IMR-90 (cell line): ENCODE measurements around the gene ASPRV1. TPM values are rescaled to one million over a fixed set of nuclear protein-coding genes. Genes with fewer than 3 reads are reported as not detected.

ENCODE experiments used
- ATAC-seq: fragments of 200-7000 bp; cut with Tn5 transposase; 2 replicates; pipeline ENCODE4 v1.9.1; 2020; ENCODE audit warnings: low read depth, mild to moderate bottlenecking, moderate library complexity
- BruUV-seq: library from RNA; stranded (reverse); fragments of 400-500 nt; replicated peaks from 2 replicates; lab custom pipeline; 2021; lab: Mats Ljungman, UMichigan
- CTCF ChIA-PET: fragments of 300-600 bp; formaldehyde crosslinking; extraction: SDS; loops from one replicate; lab custom pipeline; 2021; ENCODE audit warnings: antibody characterized with exemption; lab: Yijun Ruan, JAX
- POLR2A ChIA-PET: fragments of 300-600 bp; sonication (Branson Sonifier 250); formaldehyde crosslinking; loops from one replicate; lab custom pipeline; 2022; ENCODE audit warnings: antibody characterized with exemption; ENCODE audit not compliant: unreplicated experiment; lab: Charles Lee
- DNase-seq: peaks from one replicate; pipeline ENCODE4 v3.0.0; 2013
- H2AFZ ChIP-seq: replicated peaks from 2 replicates; pipeline ENCODE3; 2013; ENCODE audit warnings: low read length, mild to moderate bottlenecking; ENCODE audit not compliant: poor library complexity
- H2AK5ac ChIP-seq: 2 replicates; pipeline ENCODE4 v1.6.1; 2013; ENCODE audit warnings: low read depth, low read length, inconsistent platforms
- H2AK9ac ChIP-seq: replicated peaks from 2 replicates; pipeline ENCODE3; 2013; ENCODE audit warnings: mild to moderate bottlenecking, low read depth, low read length, moderate library complexity; ENCODE audit not compliant: poor library complexity
- H2BK120ac ChIP-seq: 2 replicates; pipeline ENCODE4 v1.6.1; 2013; ENCODE audit warnings: low read depth, low read length, inconsistent platforms
- H2BK15ac ChIP-seq: 3 replicates; pipeline ENCODE4 v1.6.1; 2013; ENCODE audit warnings: low read depth, low read length, inconsistent platforms
- H2BK20ac ChIP-seq: 2 replicates; pipeline ENCODE4 v1.6.1; 2013; ENCODE audit warnings: low read depth, mild to moderate bottlenecking, inconsistent platforms, low read length, moderate library complexity
- H2BK5ac ChIP-seq: 2 replicates; pipeline ENCODE4 v1.6.1; 2013; ENCODE audit warnings: mild to moderate bottlenecking, low read depth, low read length, inconsistent platforms; ENCODE audit not compliant: poor library complexity, severe bottlenecking
- H3K14ac ChIP-seq: replicated peaks from 2 replicates; pipeline ENCODE4 v1.6.1; 2013; ENCODE audit warnings: low read depth, low read length, inconsistent platforms
- H3K18ac ChIP-seq: 2 replicates; pipeline ENCODE4 v1.6.1; 2013; ENCODE audit warnings: low read depth, low read length, control low read depth
- H3K23ac ChIP-seq: 2 replicates; pipeline ENCODE4 v1.6.1; 2013; ENCODE audit warnings: low read depth, low read length, inconsistent platforms
- H3K27ac ChIP-seq: 2 replicates; pipeline ENCODE4 v1.5.1; 2013; ENCODE audit warnings: mild to moderate bottlenecking, control low read depth, low read length; ENCODE audit not compliant: insufficient read depth
- H3K27me3 ChIP-seq: 2 replicates; pipeline ENCODE4 v1.6.1; 2013; ENCODE audit warnings: low read length; ENCODE audit not compliant: control insufficient read depth, insufficient read depth
- H3K36me3 ChIP-seq: 2 replicates; pipeline ENCODE4 v1.6.1; 2013; ENCODE audit warnings: low read length, mixed read lengths; ENCODE audit not compliant: control insufficient read depth, insufficient read depth
- H3K4ac ChIP-seq: 2 replicates; pipeline ENCODE4 v1.6.1; 2013; ENCODE audit warnings: low read depth, low read length, inconsistent platforms
- H3K4me1 ChIP-seq: 2 replicates; pipeline ENCODE4 v1.6.1; 2013; ENCODE audit warnings: low read length, mixed read lengths; ENCODE audit not compliant: control insufficient read depth, insufficient read depth
- H3K4me2 ChIP-seq: 2 replicates; pipeline ENCODE4 v1.6.1; 2013; ENCODE audit warnings: low read depth, mild to moderate bottlenecking, control low read depth, low read length, moderate library complexity
- H3K4me3 ChIP-seq: 2 replicates; pipeline ENCODE4 v1.5.1; 2013; ENCODE audit warnings: low read depth, mild to moderate bottlenecking, control low read depth, low read length, moderate library complexity; ENCODE audit not compliant: insufficient read depth
- H3K56ac ChIP-seq: 2 replicates; pipeline ENCODE4 v1.6.1; 2013; ENCODE audit warnings: low read length, inconsistent platforms; ENCODE audit not compliant: insufficient read depth; ENCODE audit errors: extremely low read depth
- H3K79me1 ChIP-seq, 2 experiments: 2 replicates each; pipeline ENCODE4 v1.6.1; 2013; ENCODE audit warnings: low read length in 2 of 2, inconsistent platforms in 1 of 2, low read depth in 1 of 2
- H3K9ac ChIP-seq: 2 replicates; pipeline ENCODE4 v1.6.1; 2013; ENCODE audit warnings: low read depth, low read length, control low read depth
- H3K9me1 ChIP-seq: 2 replicates; pipeline ENCODE4 v1.6.1; 2013; ENCODE audit warnings: low read length, inconsistent platforms; ENCODE audit not compliant: insufficient read depth
- H3K9me3 ChIP-seq: 2 replicates; pipeline ENCODE4 v1.6.1; 2013; ENCODE audit warnings: low read length; ENCODE audit not compliant: control insufficient read depth, insufficient read depth
- H4K20me1 ChIP-seq: 2 replicates; pipeline ENCODE4 v1.6.1; 2013; ENCODE audit warnings: low read length, inconsistent platforms; ENCODE audit not compliant: insufficient read depth
- H4K5ac ChIP-seq: 2 replicates; pipeline ENCODE4 v1.6.1; 2013; ENCODE audit warnings: mild to moderate bottlenecking, low read depth, low read length, control low read depth
- H4K8ac ChIP-seq, 2 experiments: 2 replicates each; pipeline ENCODE4 v1.6.1; 2013; ENCODE audit warnings: low read depth in 2 of 2, low read length in 2 of 2, control low read depth in 1 of 2, inconsistent platforms in 1 of 2
- H4K91ac ChIP-seq: 2 replicates; pipeline ENCODE4 v1.6.1; 2013; ENCODE audit warnings: low read depth, low read length, inconsistent platforms; ENCODE audit not compliant: insufficient read depth
- MAFK ChIP-seq: IDR thresholded peaks from 2 replicates; pipeline ENCODE4 v1.6.1; 2012; ENCODE audit warnings: low read depth, low read length, improper control_type of control experiment
- POLR2A ChIP-seq: IDR thresholded peaks from 2 replicates; pipeline ENCODE4 v1.6.1; 2012; ENCODE audit warnings: mild to moderate bottlenecking, low read depth, low read length
- WGBS, 2 experiments: methylation state at CpG; one replicate each; pipeline versions ENCODE4 v1.1.5 to v1.1.7; 2013; ENCODE audit warnings: missing lambda C conversion rate in 2 of 2; ENCODE audit not compliant: insufficient read length in 1 of 2; ENCODE audit errors: extremely low coverage in 2 of 2; 5-methylcytosine and 5-hydroxymethylcytosine counted together
- dilution Hi-C: fragments of 300-500 bp; cut with HindIII; formaldehyde crosslinking; loops from one replicate; pipeline ENCODE4 v1.14.3; 2018; ENCODE audit warnings: low sequenced_read_pairs; ENCODE audit not compliant: unreplicated experiment
- in situ Hi-C: fragments of 300-500 bp; cut with MboI; formaldehyde crosslinking; loops from 3 replicates; pipeline ENCODE4 v1.14.3; 2019; ENCODE audit warnings: low sequenced_read_pairs, inconsistent platforms, mixed read lengths
- intact Hi-C: fragments of 100-400 bp; cut with micrococcal nuclease; formaldehyde crosslinking; loops from 2 replicates; pipeline ENCODE4 v1.10.0; 2022
- polyA plus RNA-seq, 3 experiments: library from polyadenylated mRNA; depleted of rRNA; stranded (reverse); fragments of >200 nt; gene quantifications; 2 replicates each; pipeline ENCODE4 v1.2.3, GENCODE V29; 2012; ENCODE audit warnings: low replicate concordance in 1 of 3
- total RNA-seq: library from RNA; depleted of rRNA; stranded (reverse); fragments of >200 nt; gene quantifications from 2 replicates; pipeline ENCODE4 v1.2.3, GENCODE V29; 2012

Gene ASPRV1
- total and polyA plus RNA-seq, 2 of the 4 experiments (the other 2 are of a cell fraction), result 0.14 to 0.18 TPM

GRCh38 chr2:69935011-69935410 is 26.4 kb downstream of the ASPRV1 start:
- H2AFZ ChIP-seq, result no peak overlapping the region

More at GRCh38 chr2:69935011-69935410, 26.4 kb downstream of the ASPRV1 start:
- H3K27ac ChIP-seq, result 0 out of 2 replicates have a peak overlapping the region, but pooled peaks have one; percentile 3
- dilution Hi-C loops (no loop called here), in situ Hi-C loops (no loop called here), intact Hi-C loops (loop anchor here (2.0 kb wide), 1 partner anchor 18 kb away; no protein-coding TSS in a partner anchor)
- H3K9me3 ChIP-seq, result no peaks in the 10 kb centered on the region
- no peak overlapping the region for H2AK9ac ChIP-seq
- H3K9ac ChIP-seq, result no peak overlapping the region
- peak overlapping the region; percentile 52 for H2AK5ac ChIP-seq
- H4K91ac ChIP-seq, result peak overlapping the region; percentile 66
- no TSS peak for BruUV-seq
- no peak overlapping the region for H3K23ac ChIP-seq
- DNase-seq (no peak), ATAC-seq (no peak)
- peak overlapping the region in 1 of 2 experiments; percentile 41; a peak in 1 of 4 replicates for H4K8ac ChIP-seq
- H3K56ac ChIP-seq, result no peak overlapping the region
- H3K9me1 ChIP-seq, result peaks cover 16% of the 10 kb centered on the region
- ChIA-PET POLR2A (no interaction called here), CTCF (no interaction called here)
- H3K27me3 ChIP-seq, result no peaks in the 10 kb centered on the region
- no peak overlapping the region for H3K4me3 ChIP-seq
- peak overlapping the region; percentile 66; the same call in 2 of the 3 replicates for H2BK15ac ChIP-seq
- peak overlapping the region; percentile 4 for H2BK5ac ChIP-seq
- no peak overlapping the region for H4K5ac ChIP-seq
- 0 out of 2 replicates have a peak overlapping the region, but pooled peaks have one; percentile 51 for H3K14ac ChIP-seq
- peaks cover 14 to 21% of the 10 kb centered on the region in 2 experiments for H3K79me1 ChIP-seq
- H4K20me1 ChIP-seq, result no peaks in the 10 kb centered on the region
- 100% methylated on average over 1 of the region's 5 CpGs; no CpG with 5 or more reads in 1 of the 2 experiments for WGBS, 2 experiments
- H2BK120ac ChIP-seq, result peak overlapping the region; percentile 17
- no peak overlapping the region for H3K4me2 ChIP-seq
- TF ChIP-seq MAFK, result peak; percentile 71
- TF ChIP-seq POLR2A, result no peak
- H3K18ac ChIP-seq, result no peak overlapping the region
- H3K4me1 ChIP-seq, result peaks cover 11% of the 10 kb centered on the region
- H3K36me3 ChIP-seq, result peaks cover 29% of the 10 kb centered on the region
- H2BK20ac ChIP-seq, result peak overlapping the region; percentile 1; the same call in 1 of the 2 replicates
- peak overlapping the region; percentile 23; the same call in 1 of the 2 replicates for H3K4ac ChIP-seq
